ENCODE data around the gene PIP5K1C.

PIP5K1C gene

GRCh38 chr19:3641515-3642269, 58.6 kb downstream of the PIP5K1C start:
- TF ChIP-seq TAF1 (IDR thresholded peaks at IDR 0.05; ENCODE audit: borderline replicate concordance, insufficient read depth, low read length) (no peak), FOXP2 (optimal IDR thresholded peaks at IDR 0.05; ENCODE audit: borderline replicate concordance, extremely low read depth, extremely low read length, insufficient read depth) (no peak), SIN3A (IDR thresholded peaks at IDR 0.05; ENCODE audit: borderline replicate concordance, insufficient read depth, low read length) (no peak), POLR2AphosphoS5 (IDR thresholded peaks at IDR 0.05; ENCODE audit: low read depth, low read length) (no peak), REST (IDR thresholded peaks at IDR 0.05; ENCODE audit: insufficient read depth in 1 of 2, low read depth in 2 of 2, low read length in 2 of 2) (no peak)

GRCh38 chr19:3639479-3639878, 60.8 kb downstream of the PIP5K1C start:
- no peak for TF ChIP-seq POLR2AphosphoS5 (IDR thresholded peaks at IDR 0.05; ENCODE audit: low read depth, low read length)
- no peak for TF ChIP-seq REST (IDR thresholded peaks at IDR 0.05; ENCODE audit: insufficient read depth in 1 of 2, low read depth in 2 of 2, low read length in 2 of 2)
- TF ChIP-seq SIN3A (IDR thresholded peaks at IDR 0.05; ENCODE audit: borderline replicate concordance, insufficient read depth, low read length): no peak
- TF ChIP-seq TAF1 (IDR thresholded peaks at IDR 0.05; ENCODE audit: borderline replicate concordance, insufficient read depth, low read length): no peak
- TF ChIP-seq FOXP2 (optimal IDR thresholded peaks at IDR 0.05; ENCODE audit: borderline replicate concordance, extremely low read depth, extremely low read length, insufficient read depth): no peak

- TF ChIP-seq SIN3A (IDR thresholded peaks at IDR 0.05; ENCODE audit: borderline replicate concordance, insufficient read depth, low read length) (no peak), REST (IDR thresholded peaks at IDR 0.05; ENCODE audit: insufficient read depth in 1 of 2, low read depth in 2 of 2, low read length in 2 of 2) (no peak), POLR2AphosphoS5 (IDR thresholded peaks at IDR 0.05; ENCODE audit: low read depth, low read length) (no peak)
These were observed 61.8 kb downstream of the PIP5K1C start for GRCh38 chr19:3638208-3639193.

- TF ChIP-seq SIN3A (IDR thresholded peaks at IDR 0.05; ENCODE audit: borderline replicate concordance, insufficient read depth, low read length) (no peak), REST (IDR thresholded peaks at IDR 0.05; ENCODE audit: insufficient read depth in 1 of 2, low read depth in 2 of 2, low read length in 2 of 2) (no peak), POLR2AphosphoS5 (IDR thresholded peaks at IDR 0.05; ENCODE audit: low read depth, low read length) (no peak), FOXP2 (optimal IDR thresholded peaks at IDR 0.05; ENCODE audit: borderline replicate concordance, extremely low read depth, extremely low read length, insufficient read depth) (no peak), TAF1 (IDR thresholded peaks at IDR 0.05; ENCODE audit: borderline replicate concordance, insufficient read depth, low read length) (no peak)
These were observed 62.6 kb downstream of the PIP5K1C start for GRCh38 chr19:3637621-3638020.

Data from PFSK-1 (cell line).